Activated T-helper 2 cell treated with anti-CD3 and anti-CD28 coated beads, Interferon-gamma antibody, Interleukin-2, Interleukin-4, amounts not matched to agents 10 μg/mL and 5 μg/mL and 100 μg/mL, durations not matched to agents 14 hours and 24 hours and 36 hours (primary cell): ENCODE measurements around the gene EMID1. TPM values are rescaled to one million over a fixed set of nuclear protein-coding genes. Genes with fewer than 3 reads are reported as not detected.
"Not testable (repeated sequence)": the region's sequence is repeated elsewhere in the genome, so short reads cannot be mapped to it uniquely, and the experiment has no call there.

ENCODE experiments used
- DNase-seq: peaks from one replicate; pipeline ENCODE4 v3.0.0; 2021; ENCODE audit warnings: low spot score
- H3K27ac Mint-ChIP-seq: one replicate; pipeline ENCODE4 v1.8.0; 2021; ENCODE audit warnings: mixed read lengths
- H3K27me3 Mint-ChIP-seq: one replicate; pipeline ENCODE4 v1.8.0; 2021; ENCODE audit warnings: low read depth, mixed read lengths
- H3K36me3 Mint-ChIP-seq: one replicate; pipeline ENCODE4 v1.8.0; 2021; ENCODE audit warnings: low read depth, mixed read lengths
- H3K4me1 Mint-ChIP-seq: one replicate; pipeline ENCODE4 v1.8.0; 2021; ENCODE audit warnings: low read depth, mixed read lengths
- H3K4me3 Mint-ChIP-seq: one replicate; pipeline ENCODE4 v1.8.0; 2021; ENCODE audit warnings: low read depth, mild to moderate bottlenecking, moderate library complexity, mixed read lengths
- H3K9me3 Mint-ChIP-seq: one replicate; pipeline ENCODE4 v1.8.0; 2021; ENCODE audit warnings: mixed read lengths
- intact Hi-C: fragments of 100-400 bp; cut with micrococcal nuclease; formaldehyde crosslinking; loops from one replicate; pipeline ENCODE4 v1.15.1; 2023
- total RNA-seq: library from RNA; stranded (reverse); gene quantifications from 2 replicates; pipeline ENCODE4 v1.2.3, GENCODE V29; 2022

EMID1 gene
- total RNA-seq, 1 donor from 2014 or later, result 0.23 TPM

DNA sequence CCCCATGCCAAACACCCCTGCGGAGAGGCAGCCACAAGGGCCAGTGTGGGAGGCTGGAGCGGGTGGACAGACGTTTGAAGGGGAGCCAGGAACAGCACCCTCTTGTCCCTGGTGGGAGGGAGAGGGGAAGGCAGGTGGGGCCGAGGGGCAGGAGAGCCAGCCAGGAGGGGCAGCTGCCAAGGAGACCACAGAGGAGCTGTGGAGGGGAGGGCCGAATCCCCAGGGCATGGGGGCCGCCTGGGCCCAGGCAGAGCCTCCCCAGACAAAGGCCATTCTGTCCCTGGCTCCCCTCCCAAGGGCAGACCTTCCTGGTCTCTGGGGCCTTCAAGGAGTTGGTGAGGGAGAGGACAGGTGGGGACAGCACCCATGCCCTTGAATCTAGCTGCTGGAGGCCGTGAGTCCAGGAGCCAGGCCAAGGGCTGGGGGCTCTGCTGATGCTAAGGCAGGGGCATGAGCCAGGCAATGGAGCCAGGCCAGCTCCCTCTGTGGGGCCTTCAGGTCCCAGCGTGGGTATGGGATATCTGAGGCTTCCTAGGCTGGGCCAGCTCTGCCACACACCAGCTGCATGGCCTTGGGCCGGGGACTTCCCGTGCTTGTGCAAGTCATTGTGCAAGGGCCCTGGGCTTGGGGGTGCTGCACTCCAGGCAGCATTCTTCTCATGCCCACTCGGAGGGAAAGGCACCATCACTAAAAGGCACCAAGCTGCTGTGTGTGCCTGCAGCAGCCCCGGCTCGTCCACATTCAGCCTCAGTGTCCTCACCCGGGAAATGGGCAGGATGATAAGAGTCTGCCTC lies 11.4 kb downstream of the EMID1 start:
- Mint-ChIP-seq H3K27me3 (no peaks in the 10 kb centered on the region), H3K4me1 (no peaks in the 10 kb centered on the region), H3K4me3 (no peak overlapping the region), H3K36me3 (no peaks in the 10 kb centered on the region), H3K27ac (no peak overlapping the region), H3K9me3 (no peaks in the 10 kb centered on the region)
- no peak for DNase-seq
- intact Hi-C loops, result no loop called here

- Mint-ChIP-seq H3K9me3 (no peaks in the 10 kb centered on the region), H3K27ac (no peak overlapping the region), H3K4me1 (no peaks in the 10 kb centered on the region), H3K36me3 (no peaks in the 10 kb centered on the region), H3K4me3 (no peak overlapping the region), H3K27me3 (no peaks in the 10 kb centered on the region)
- intact Hi-C loops, result no loop called here
- no peak for DNase-seq
Observed at GRCh38 chr22:29217827-29218757, 12.4 kb downstream of the EMID1 start.

DNA sequence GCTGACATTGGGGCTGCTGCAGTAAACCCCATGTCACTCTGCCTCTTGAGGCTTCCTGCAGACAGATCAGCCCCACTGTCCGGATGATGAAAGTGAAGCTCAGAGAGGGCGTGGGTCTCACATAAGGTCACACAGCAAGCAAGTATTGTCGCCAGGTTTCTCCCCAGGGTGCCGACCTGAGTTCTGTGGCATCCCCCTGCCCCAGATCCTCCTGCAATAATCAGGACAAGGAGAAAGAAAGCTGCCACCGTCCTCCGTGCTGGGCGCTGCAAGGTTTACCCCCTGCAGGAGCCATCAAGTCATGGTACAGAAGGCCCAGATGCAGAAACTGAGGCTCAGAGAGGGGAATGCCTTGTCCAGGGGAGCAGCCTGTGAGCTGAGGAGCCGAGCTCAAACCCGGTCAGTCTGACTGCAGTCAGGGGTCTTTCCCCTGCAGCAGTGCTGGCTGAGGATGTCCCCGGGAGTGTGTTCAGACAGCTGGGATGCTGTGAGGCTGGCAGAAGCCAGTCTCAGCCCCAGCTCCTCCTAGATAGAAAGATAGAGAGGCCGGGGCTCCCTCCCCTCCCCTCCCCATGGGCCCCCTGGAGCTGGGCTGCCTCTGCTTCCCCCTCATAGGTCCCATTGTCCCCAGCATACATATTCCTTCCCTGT lies 13.2 kb downstream of the EMID1 start:
- Mint-ChIP-seq H3K36me3 (no peaks in the 10 kb centered on the region), H3K4me1 (no peaks in the 10 kb centered on the region), H3K9me3 (no peaks in the 10 kb centered on the region), H3K4me3 (no peak overlapping the region), H3K27ac (no peak overlapping the region), H3K27me3 (no peaks in the 10 kb centered on the region)
- no peak for DNase-seq
- intact Hi-C loops, result no loop called here

DNA sequence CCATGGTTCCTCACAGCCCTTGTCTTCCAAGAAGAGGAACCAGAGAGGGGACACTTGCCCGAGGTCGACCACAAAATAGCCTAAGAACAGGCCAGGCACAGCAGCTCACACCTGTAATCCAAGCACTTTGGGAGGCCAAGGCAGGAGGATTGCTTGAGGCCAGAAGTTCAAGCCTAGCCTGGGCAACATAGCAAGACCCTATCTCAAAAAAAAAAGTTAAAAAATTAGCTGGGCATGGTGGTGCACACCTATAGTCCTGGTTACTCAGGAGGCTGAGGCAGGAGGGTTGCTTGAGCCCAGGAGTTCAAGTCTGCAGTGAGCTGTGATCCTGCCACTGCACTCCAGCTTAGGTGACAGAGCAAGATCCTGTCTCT lies 13.7 kb downstream of the EMID1 start:
- H3K27ac Mint-ChIP-seq, H3K4me1 Mint-ChIP-seq, H3K27me3 Mint-ChIP-seq, H3K36me3 Mint-ChIP-seq, DNase-seq, H3K4me3 Mint-ChIP-seq, intact Hi-C loops, H3K9me3 Mint-ChIP-seq: not testable (repeated sequence)

DNA sequence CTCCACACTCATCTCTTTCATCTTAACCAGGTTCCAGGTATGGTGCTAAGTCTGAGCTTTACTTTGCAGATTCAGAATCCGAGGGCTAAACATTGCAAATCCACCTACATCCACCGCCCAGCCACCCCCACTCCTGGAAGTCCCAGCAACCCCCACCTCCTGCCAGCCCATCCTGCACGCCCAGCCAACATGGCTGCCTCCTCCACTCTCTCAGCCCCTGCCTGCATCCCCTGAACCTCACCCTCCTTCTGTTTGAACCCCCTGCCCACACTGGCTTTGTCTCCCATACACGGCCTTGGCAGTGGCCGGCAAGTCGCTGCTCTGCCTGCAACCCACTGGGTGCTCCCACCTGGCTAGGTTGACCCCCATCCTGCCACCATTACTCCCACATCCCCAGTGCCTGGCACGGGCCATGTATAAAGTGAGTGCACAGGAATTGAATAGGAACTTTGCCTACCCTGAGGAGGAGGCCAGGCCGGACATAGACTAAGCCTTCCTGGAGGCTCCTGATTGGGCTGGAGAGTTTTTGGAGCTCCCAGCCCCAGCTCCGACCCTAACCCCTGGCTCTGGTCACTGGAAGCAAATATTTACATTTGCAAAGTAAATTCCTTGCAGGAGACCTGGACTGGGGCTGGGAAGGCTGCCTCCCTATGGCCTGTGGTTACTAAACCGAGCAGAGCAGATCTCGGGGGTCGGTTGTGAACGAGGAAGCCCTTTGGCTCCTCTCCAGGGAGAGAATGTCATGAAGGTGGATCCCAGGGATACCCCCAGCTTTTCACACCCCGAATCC lies 14.4 kb downstream of the EMID1 start:
- no peak for DNase-seq
- Mint-ChIP-seq H3K27me3 (no peaks in the 10 kb centered on the region), H3K4me1 (no peaks in the 10 kb centered on the region), H3K9me3 (no peaks in the 10 kb centered on the region), H3K27ac (no peak overlapping the region), H3K4me3 (no peak overlapping the region), H3K36me3 (no peaks in the 10 kb centered on the region)
- intact Hi-C loops, result no loop called here

DNA sequence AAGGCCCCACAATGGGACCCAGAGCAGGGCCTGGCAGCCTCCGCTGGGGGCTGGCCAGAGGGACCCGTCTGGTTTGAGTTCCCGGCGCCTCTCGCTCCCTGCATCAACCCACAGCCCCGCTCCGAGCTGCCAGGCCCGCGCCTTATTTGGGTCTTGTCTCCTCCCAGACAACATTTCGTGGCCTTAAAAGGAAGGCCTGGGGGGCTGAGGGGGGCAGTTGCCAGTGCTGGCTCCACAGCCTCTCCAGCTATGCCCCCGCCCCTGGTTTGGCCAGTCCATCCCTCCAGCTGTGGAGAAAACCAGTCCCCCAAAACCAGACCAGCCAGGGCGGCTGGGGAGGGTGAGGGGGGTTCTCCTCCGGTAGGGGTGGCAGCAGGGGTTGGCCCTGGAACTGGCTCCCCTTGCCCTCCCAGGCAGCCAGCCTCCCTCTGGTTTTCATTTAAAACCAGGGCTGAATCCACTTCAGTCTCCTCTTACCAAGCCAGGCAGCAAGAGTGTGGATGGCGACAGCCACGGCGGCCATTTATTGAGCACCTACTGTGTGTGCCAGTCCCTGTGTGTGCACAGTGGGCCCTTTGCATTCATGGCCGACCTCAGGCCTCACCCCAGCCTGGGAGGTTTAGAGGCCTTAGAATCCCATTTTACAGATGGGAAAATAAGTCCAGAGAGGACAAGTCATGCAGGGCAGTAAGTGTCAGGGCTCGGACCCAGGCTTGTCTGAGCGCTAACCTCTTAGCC lies 18.6 kb downstream of the EMID1 start:
- Mint-ChIP-seq H3K9me3 (no peaks in the 10 kb centered on the region), H3K27ac (no peak overlapping the region), H3K4me1 (no peaks in the 10 kb centered on the region), H3K27me3 (no peaks in the 10 kb centered on the region), H3K36me3 (no peaks in the 10 kb centered on the region), H3K4me3 (no peak overlapping the region)
- intact Hi-C loops, result no loop called here
- DNase-seq, result no peak

DNA sequence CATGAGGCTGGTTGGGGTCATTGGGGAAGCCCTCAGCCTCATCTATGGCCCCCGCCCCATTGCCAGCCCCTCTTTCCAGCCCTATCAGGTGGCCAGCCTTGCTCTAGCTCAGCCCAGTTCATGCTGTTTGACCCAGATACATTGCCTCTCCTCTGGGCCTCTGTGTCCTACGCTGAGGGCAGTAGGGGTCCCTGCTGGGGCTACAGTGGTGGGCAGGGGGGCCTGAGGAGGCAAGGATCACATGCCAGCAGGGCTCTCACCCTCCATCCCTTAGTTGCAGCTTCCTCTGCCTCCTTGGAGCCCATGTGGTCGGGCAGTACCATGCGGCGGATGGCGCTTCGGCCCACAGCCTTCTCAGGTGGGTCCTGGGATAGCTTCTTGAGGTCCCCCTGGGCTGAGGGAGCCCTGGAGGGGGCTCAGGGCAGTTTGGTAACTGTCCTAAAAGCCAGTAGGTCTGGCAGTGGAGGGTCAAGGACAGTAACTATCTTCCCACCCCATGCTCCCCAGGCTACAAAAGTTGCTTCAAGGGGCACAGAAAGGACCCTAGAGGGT lies 19.2 kb downstream of the EMID1 start:
- H3K27me3 Mint-ChIP-seq, result no peaks in the 10 kb centered on the region

DNA sequence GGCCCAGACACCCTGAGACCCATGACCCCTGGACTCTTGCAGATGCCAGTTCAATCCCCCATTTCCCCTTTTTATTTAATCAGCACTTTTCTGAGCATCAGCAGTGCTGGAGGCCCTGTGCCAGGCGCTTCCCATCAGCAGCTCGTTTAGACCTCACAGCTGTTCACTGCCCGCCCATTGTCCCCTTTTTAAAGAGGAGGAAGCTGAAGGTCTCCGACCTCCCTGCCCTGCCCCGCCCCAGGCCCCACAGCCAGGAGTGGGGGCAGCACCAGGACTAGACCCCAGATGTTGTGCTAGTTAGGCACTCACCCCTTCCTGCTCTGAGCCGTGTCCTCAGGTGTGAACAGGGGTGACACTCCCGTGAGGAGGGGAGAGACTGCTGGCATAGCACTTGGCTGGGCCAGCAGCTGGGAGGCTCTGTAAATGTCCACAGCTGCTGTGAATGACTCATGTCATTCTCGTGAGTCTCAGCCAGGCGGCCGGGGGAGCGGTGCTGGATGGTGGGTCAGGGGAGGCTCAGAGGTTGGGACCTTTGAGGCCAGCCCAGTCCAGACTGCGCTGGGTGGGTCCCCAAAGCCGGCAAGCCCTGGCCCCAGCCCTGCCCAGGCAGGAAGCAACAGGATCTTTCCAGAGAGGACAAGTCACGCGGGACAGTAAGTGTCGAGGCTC lies 19.9 kb downstream of the EMID1 start:
- no peaks in the 10 kb centered on the region for H3K36me3 Mint-ChIP-seq
- H3K27me3 Mint-ChIP-seq, result no peaks in the 10 kb centered on the region
- H3K4me3 Mint-ChIP-seq, result no peak overlapping the region
- intact Hi-C loops, result no loop called here
- H3K27ac Mint-ChIP-seq, result no peak overlapping the region
- no peak for DNase-seq
- H3K9me3 Mint-ChIP-seq, result no peaks in the 10 kb centered on the region
- no peaks in the 10 kb centered on the region for H3K4me1 Mint-ChIP-seq

More for the DNA sequence above, 19.2 kb downstream of the EMID1 start:
- H3K9me3 Mint-ChIP-seq, result no peaks in the 10 kb centered on the region
- no peak overlapping the region for H3K27ac Mint-ChIP-seq
- no peaks in the 10 kb centered on the region for H3K4me1 Mint-ChIP-seq
- no peaks in the 10 kb centered on the region for H3K36me3 Mint-ChIP-seq
- DNase-seq, result no peak
- H3K4me3 Mint-ChIP-seq, result no peak overlapping the region
- intact Hi-C loops, result no loop called here

DNA sequence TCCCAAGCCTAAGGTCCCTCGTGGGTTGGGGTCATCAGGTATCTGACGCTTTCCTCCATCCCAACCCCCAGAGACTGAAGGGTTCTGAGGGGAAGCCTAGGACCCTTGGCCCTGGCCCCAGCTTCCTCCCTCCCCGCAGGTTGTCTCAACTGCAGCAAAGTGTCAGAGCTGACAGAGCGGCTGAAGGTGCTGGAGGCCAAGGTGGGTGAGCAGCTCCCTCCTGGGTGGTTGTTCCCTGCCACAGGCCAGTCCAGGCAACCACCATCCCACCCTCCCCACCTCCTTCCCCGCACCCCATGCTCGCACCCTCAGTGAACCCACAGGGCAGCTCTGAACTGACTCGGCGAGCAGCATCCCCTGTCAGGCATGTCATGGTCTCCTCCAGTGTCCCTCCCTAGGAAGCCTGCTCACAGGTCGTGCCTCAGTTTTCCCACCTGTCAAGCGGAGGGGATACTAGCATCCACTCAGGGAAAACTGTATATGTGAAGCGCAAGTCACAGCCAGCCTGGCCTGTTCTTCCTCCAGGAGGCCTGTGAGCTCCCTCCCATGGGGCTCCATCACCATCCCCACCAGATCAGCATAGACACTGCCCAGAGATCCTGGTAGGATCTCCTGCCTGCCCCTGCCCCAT lies 20.8 kb downstream of the EMID1 start:
- no peaks in the 10 kb centered on the region for H3K27me3 Mint-ChIP-seq
- H3K4me3 Mint-ChIP-seq, result no peak overlapping the region
- H3K4me1 Mint-ChIP-seq, result no peaks in the 10 kb centered on the region
- intact Hi-C loops, result no loop called here
- H3K36me3 Mint-ChIP-seq, result no peaks in the 10 kb centered on the region
- no peak for DNase-seq
- H3K27ac Mint-ChIP-seq, result no peak overlapping the region
- H3K9me3 Mint-ChIP-seq, result no peaks in the 10 kb centered on the region

GRCh38 chr22:29230972-29231875 lies 25.5 kb downstream of the EMID1 start:
- Mint-ChIP-seq H3K4me3 (no peak overlapping the region), H3K4me1 (no peaks in the 10 kb centered on the region), H3K9me3 (peaks cover 4% of the 10 kb centered on the region), H3K27ac (no peak overlapping the region), H3K36me3 (no peaks in the 10 kb centered on the region), H3K27me3 (no peaks in the 10 kb centered on the region)
- no peak for DNase-seq
- intact Hi-C loops, result no loop called here
